Measurements from ENCODE around the gene NHEJ1. TPM values are rescaled to one million over a fixed set of nuclear protein-coding genes. Genes with fewer than 3 reads are reported as not detected.

The NHEJ1 gene
- total RNA-seq, 1 experiment from 2014 or later = 22.3 TPM

GRCh38 chr2:219182331-219183150 is 21.9 kb upstream of the NHEJ1 start:
- no peak for ATAC-seq
- TF ChIP-seq NR2C2 (CRISPR knock-in tag; IDR thresholded peaks at IDR 0.05) (no peak), TEAD4 (CRISPR knock-in tag; IDR thresholded peaks at IDR 0.05) (no peak), ZBTB21 (CRISPR knock-in tag; IDR thresholded peaks at IDR 0.05; ENCODE audit: borderline replicate concordance) (no peak), ZNF121 (CRISPR knock-in tag; IDR thresholded peaks at IDR 0.05) (no peak), SP1 (CRISPR knock-in tag; conservative IDR thresholded peaks at IDR 0.05) (no peak), USF1 (CRISPR knock-in tag; IDR thresholded peaks at IDR 0.05) (no peak), NFYB (CRISPR knock-in tag; conservative IDR thresholded peaks at IDR 0.05; ENCODE audit: low read depth) (no peak), MXD4 (CRISPR knock-in tag; IDR thresholded peaks at IDR 0.05; ENCODE audit: borderline replicate concordance) (no peak), ZNF671 (CRISPR knock-in tag; IDR thresholded peaks at IDR 0.05) (no peak), GTF2I (CRISPR knock-in tag; conservative IDR thresholded peaks at IDR 0.05) (no peak), RELA (CRISPR knock-in tag; IDR thresholded peaks at IDR 0.05; ENCODE audit: borderline replicate concordance) (no peak), ZNF423 (CRISPR knock-in tag; IDR thresholded peaks at IDR 0.05) (no peak), NR1H2 (CRISPR knock-in tag; IDR thresholded peaks at IDR 0.05) (no peak)
- TF ChIP-seq, protein P1, sequence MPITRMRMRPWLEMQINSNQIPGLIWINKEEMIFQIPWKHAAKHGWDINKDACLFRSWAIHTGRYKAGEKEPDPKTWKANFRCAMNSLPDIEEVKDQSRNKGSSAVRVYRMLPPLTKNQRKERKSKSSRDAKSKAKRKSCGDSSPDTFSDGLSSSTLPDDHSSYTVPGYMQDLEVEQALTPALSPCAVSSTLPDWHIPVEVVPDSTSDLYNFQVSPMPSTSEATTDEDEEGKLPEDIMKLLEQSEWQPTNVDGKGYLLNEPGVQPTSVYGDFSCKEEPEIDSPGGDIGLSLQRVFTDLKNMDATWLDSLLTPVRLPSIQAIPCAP (CRISPR knock-in tag; IDR thresholded peaks at IDR 0.05) = no peak
- TF ChIP-seq, protein P2, sequence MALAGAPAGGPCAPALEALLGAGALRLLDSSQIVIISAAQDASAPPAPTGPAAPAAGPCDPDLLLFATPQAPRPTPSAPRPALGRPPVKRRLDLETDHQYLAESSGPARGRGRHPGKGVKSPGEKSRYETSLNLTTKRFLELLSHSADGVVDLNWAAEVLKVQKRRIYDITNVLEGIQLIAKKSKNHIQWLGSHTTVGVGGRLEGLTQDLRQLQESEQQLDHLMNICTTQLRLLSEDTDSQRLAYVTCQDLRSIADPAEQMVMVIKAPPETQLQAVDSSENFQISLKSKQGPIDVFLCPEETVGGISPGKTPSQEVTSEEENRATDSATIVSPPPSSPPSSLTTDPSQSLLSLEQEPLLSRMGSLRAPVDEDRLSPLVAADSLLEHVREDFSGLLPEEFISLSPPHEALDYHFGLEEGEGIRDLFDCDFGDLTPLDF (CRISPR knock-in tag; IDR thresholded peaks at IDR 0.05) = no peak
- TF ChIP-seq, protein P3, sequence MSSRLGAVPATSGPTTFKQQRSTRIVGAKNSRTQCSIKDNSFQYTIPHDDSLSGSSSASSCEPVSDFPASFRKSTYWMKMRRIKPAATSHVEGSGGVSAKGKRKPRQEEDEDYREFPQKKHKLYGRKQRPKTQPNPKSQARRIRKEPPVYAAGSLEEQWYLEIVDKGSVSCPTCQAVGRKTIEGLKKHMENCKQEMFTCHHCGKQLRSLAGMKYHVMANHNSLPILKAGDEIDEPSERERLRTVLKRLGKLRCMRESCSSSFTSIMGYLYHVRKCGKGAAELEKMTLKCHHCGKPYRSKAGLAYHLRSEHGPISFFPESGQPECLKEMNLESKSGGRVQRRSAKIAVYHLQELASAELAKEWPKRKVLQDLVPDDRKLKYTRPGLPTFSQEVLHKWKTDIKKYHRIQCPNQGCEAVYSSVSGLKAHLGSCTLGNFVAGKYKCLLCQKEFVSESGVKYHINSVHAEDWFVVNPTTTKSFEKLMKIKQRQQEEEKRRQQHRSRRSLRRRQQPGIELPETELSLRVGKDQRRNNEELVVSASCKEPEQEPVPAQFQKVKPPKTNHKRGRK (CRISPR knock-in tag; IDR thresholded peaks at IDR 0.05; ENCODE audit: borderline replicate concordance) = no peak
- TF ChIP-seq, protein P4, sequence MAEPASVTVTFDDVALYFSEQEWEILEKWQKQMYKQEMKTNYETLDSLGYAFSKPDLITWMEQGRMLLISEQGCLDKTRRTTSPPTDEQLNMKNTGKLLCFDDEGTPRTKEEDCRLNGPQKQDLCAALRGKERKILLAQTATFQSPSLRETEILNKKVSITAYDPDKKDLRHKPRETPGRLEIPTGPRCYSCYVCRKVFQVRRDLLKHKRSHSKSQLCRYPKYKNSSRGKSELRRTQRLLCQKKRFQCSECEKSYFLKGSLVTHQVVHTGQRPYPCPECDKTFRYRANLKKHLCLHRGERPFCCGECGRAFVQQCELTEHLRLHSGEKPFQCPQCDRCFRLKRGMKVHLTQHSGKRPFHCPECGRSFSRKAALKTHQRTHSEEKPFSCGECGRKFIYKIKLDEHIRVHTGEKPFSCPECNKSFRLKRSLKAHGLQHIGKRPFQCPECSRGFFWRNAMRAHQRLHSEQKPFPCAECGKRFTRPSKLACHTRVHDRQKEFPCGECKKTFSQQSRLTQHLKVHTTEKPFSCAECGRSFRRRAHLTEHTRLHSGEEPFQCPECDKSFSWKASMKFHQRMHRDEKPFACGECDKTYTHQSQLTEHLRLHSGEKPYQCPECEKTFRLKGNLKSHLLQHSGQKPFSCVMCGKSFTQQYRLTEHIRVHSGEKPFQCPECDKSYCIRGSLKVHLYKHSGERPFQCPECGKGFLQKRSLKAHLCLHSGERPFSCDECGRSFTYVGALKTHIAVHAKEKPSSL (CRISPR knock-in tag; conservative IDR thresholded peaks at IDR 0.05) = no peak
- no peak overlapping the region for H3K27ac Mint-ChIP-seq

GRCh38 chr2:219181531-219181930 is 20.9 kb upstream of the NHEJ1 start:
- ChIA-PET CTCF (interaction anchor here (1.3 kb wide), 1 partner anchor 178 kb away, joined by 3 read pairs; no protein-coding TSS in a partner anchor), POLR2A (no interaction called here)
- ATAC-seq (no peak), DNase-seq (ENCODE audit: low spot score) (no peak)
- Mint-ChIP-seq H3K9me3 (no peaks in the 10 kb centered on the region), H3K27ac (no peak overlapping the region), H3K4me1 (peaks cover 13% of the 10 kb centered on the region), H3K36me3 (peaks cover 27% of the 10 kb centered on the region), H3K4me3 (no peak overlapping the region), H3K27me3 (ENCODE audit: low read depth) (no peaks in the 10 kb centered on the region)
- TF ChIP-seq, protein P5, sequence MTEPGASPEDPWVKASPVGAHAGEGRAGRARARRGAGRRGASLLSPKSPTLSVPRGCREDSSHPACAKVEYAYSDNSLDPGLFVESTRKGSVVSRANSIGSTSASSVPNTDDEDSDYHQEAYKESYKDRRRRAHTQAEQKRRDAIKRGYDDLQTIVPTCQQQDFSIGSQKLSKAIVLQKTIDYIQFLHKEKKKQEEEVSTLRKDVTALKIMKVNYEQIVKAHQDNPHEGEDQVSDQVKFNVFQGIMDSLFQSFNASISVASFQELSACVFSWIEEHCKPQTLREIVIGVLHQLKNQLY (CRISPR knock-in tag; IDR thresholded peaks at IDR 0.05) = no peak
- TF ChIP-seq FOXP1 (CRISPR knock-in tag; IDR thresholded peaks at IDR 0.05; ENCODE audit: borderline replicate concordance) (no peak), NFE2L1 (CRISPR knock-in tag; IDR thresholded peaks at IDR 0.05) (no peak), MYBL2 (CRISPR knock-in tag; IDR thresholded peaks at IDR 0.05) (no peak), PRRX2 (CRISPR knock-in tag; IDR thresholded peaks at IDR 0.05) (no peak), GRHL2 (CRISPR knock-in tag; IDR thresholded peaks at IDR 0.05; ENCODE audit: insufficient replicate concordance, severe bottlenecking) (no peak)
- TF ChIP-seq, protein P6, sequence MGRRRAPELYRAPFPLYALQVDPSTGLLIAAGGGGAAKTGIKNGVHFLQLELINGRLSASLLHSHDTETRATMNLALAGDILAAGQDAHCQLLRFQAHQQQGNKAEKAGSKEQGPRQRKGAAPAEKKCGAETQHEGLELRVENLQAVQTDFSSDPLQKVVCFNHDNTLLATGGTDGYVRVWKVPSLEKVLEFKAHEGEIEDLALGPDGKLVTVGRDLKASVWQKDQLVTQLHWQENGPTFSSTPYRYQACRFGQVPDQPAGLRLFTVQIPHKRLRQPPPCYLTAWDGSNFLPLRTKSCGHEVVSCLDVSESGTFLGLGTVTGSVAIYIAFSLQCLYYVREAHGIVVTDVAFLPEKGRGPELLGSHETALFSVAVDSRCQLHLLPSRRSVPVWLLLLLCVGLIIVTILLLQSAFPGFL (CRISPR knock-in tag; IDR thresholded peaks at IDR 0.05; ENCODE audit: borderline replicate concordance) = no peak
- TF ChIP-seq, protein P7, sequence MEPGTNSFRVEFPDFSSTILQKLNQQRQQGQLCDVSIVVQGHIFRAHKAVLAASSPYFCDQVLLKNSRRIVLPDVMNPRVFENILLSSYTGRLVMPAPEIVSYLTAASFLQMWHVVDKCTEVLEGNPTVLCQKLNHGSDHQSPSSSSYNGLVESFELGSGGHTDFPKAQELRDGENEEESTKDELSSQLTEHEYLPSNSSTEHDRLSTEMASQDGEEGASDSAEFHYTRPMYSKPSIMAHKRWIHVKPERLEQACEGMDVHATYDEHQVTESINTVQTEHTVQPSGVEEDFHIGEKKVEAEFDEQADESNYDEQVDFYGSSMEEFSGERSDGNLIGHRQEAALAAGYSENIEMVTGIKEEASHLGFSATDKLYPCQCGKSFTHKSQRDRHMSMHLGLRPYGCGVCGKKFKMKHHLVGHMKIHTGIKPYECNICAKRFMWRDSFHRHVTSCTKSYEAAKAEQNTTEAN (CRISPR knock-in tag; IDR thresholded peaks at IDR 0.05) = no peak

More at GRCh38 chr2:219182331-219183150, 21.9 kb upstream of the NHEJ1 start:
- DNase-seq (ENCODE audit: low spot score) = no peak
- H3K9me3 Mint-ChIP-seq = no peaks in the 10 kb centered on the region
- no peaks in the 10 kb centered on the region for H3K27me3 Mint-ChIP-seq (ENCODE audit: low read depth)
- H3K4me3 Mint-ChIP-seq = no peak overlapping the region
- CTCF ChIA-PET = interaction anchor here (0.6 to 1.3 kb wide), 2 partner anchors 153 to 179 kb away, joined by 3 read pairs; no protein-coding TSS in a partner anchor
- POLR2A ChIA-PET = no interaction called here
- peaks cover 27% of the 10 kb centered on the region for H3K36me3 Mint-ChIP-seq
- peaks cover 8% of the 10 kb centered on the region for H3K4me1 Mint-ChIP-seq
